Keratinocyte (primary cell): Measurements from ENCODE around the gene SERPINB4. TPM values are rescaled to one million over a fixed set of nuclear protein-coding genes. Genes with fewer than 3 reads are reported as not detected.

ENCODE experiments used
- DNase-seq: peaks from one replicate; pipeline ENCODE4 v3.0.0-alpha.2; 2011; ENCODE audit warnings: low read depth, missing footprints, low spot score
- FAIRE-seq: peaks from 2 replicates; lab custom pipeline; 2011; peaks lifted over from hg19 to GRCh38; lab: Jason Lieb, UNC
- H2AFZ ChIP-seq: 2 replicates; pipeline ENCODE4 v1.6.0; 2012; ENCODE audit warnings: low read length, control low read depth, inconsistent platforms; ENCODE audit not compliant: control insufficient read depth
- H3K27ac ChIP-seq: 2 replicates; pipeline ENCODE4 v1.5.1; 2011; ENCODE audit warnings: low read length; ENCODE audit not compliant: control insufficient read depth, insufficient read depth
- H3K27me3 ChIP-seq: 3 replicates; pipeline ENCODE4 v1.6.0; 2011; ENCODE audit warnings: low read length; ENCODE audit not compliant: control insufficient read depth, insufficient read depth; ENCODE audit errors: extremely low read depth
- H3K36me3 ChIP-seq, 2 experiments: 2 replicates in 1 of 2; 3 replicates in 1 of 2; pipeline ENCODE4 v1.5.1; 2011; ENCODE audit warnings: low read length in 2 of 2, mild to moderate bottlenecking in 1 of 2; ENCODE audit not compliant: control insufficient read depth in 2 of 2, insufficient read depth in 2 of 2; ENCODE audit errors: extremely low read depth in 1 of 2
- H3K4me1 ChIP-seq: 3 replicates; pipeline ENCODE4 v1.5.1; 2011; ENCODE audit warnings: low read length; ENCODE audit not compliant: control insufficient read depth, insufficient read depth; ENCODE audit errors: extremely low read depth
- H3K4me2 ChIP-seq: 3 replicates; pipeline ENCODE4 v1.6.0; 2011; ENCODE audit warnings: low read depth, low read length; ENCODE audit not compliant: control insufficient read depth, insufficient read depth; ENCODE audit errors: extremely low read depth
- H3K4me3 ChIP-seq, 3 experiments: fragments of 200-600 bp in 1 of 3; sonication (generic) in 1 of 3; 2 replicates in 2 of 3; 3 replicates in 1 of 3; pipeline ENCODE4 v1.5.1; 2011 to 2016; ENCODE audit warnings: low read length in 3 of 3, mild to moderate bottlenecking in 3 of 3, control low read depth in 2 of 3, inconsistent platforms in 1 of 3, low read depth in 1 of 3, mixed read lengths in 1 of 3, mixed run types in 1 of 3, moderate library complexity in 1 of 3; ENCODE audit not compliant: control insufficient read depth in 2 of 3, insufficient read depth in 2 of 3; ENCODE audit errors: extremely low read depth in 1 of 3
- H3K79me2 ChIP-seq: 2 replicates; pipeline ENCODE4 v1.6.0; 2012; ENCODE audit warnings: low read length; ENCODE audit not compliant: control insufficient read depth, insufficient read depth
- H3K9ac ChIP-seq: 3 replicates; pipeline ENCODE4 v1.6.0; 2011; ENCODE audit warnings: low read length; ENCODE audit not compliant: control insufficient read depth, insufficient read depth; ENCODE audit errors: extremely low read depth
- H3K9me1 ChIP-seq: 3 replicates; pipeline ENCODE4 v1.6.0; 2011; ENCODE audit warnings: low read length; ENCODE audit not compliant: control insufficient read depth, insufficient read depth; ENCODE audit errors: extremely low read depth
- H3K9me3 ChIP-seq: 2 replicates; pipeline ENCODE4 v1.5.1; 2012; ENCODE audit warnings: low read depth, low read length; ENCODE audit not compliant: control insufficient read depth
- H4K20me1 ChIP-seq: 3 replicates; pipeline ENCODE4 v1.6.0; 2011; ENCODE audit warnings: low read length; ENCODE audit not compliant: control insufficient read depth, insufficient read depth; ENCODE audit errors: extremely low read depth
- CTCF ChIP-seq, 3 experiments: IDR thresholded peaks in 1 of 3; conservative IDR thresholded peaks in 1 of 3; optimal IDR thresholded peaks in 1 of 3; 2 replicates in 2 of 3; 3 replicates in 1 of 3; pipeline versions ENCODE3 to v1.5.1; 2011; ENCODE audit warnings: low read length in 3 of 3, mild to moderate bottlenecking in 3 of 3, moderate library complexity in 2 of 3, control low read depth in 1 of 3, inconsistent platforms in 1 of 3; ENCODE audit not compliant: insufficient read depth in 2 of 3; ENCODE audit errors: extremely low read depth in 1 of 3
- EZH2 ChIP-seq: IDR thresholded peaks from one replicate; pipeline ENCODE4 v1.6.1; 2012; ENCODE audit warnings: inconsistent platforms, mild to moderate bottlenecking, low read length, moderate library complexity
- dilution Hi-C: fragments of 300-500 bp; cut with MboI; formaldehyde crosslinking; loops from one replicate; pipeline ENCODE4 v1.7.0; 2020; ENCODE audit warnings: low sequenced_read_pairs; ENCODE audit not compliant: extremely low pct_ligation_motif_present
- polyA plus RNA-seq, 5 experiments: library from polyadenylated mRNA; depleted of rRNA in 3 of 5; stranded (reverse) in 3 of 5; stranded (forward) in 1 of 5; unstranded in 1 of 5; fragments of >200 nt; gene quantifications; 1 replicate in 1 of 5; 2 replicates in 3 of 5; 3 replicates in 1 of 5; pipeline versions ENCODE4 v1.2.1 to v1.2.3, GENCODE V29; 2011 to 2012; ENCODE audit warnings: missing spikeins in 2 of 5, low read depth in 1 of 5, low replicate concordance in 1 of 5

Gene SERPINB4
- polyA plus RNA-seq, 1 donor (not counting 4 experiments of a cell fraction or from before 2014, with no cell fraction given): 2.4 TPM

GRCh38 chr18:63686871-63687270, 42.8 kb upstream of the SERPINB4 start:
- H3K27ac ChIP-seq: no peak overlapping the region
- no peak overlapping the region for H3K9ac ChIP-seq
- dilution Hi-C loops: no loop called here
- H3K9me3 ChIP-seq: no peaks in the 10 kb centered on the region
- H3K9me1 ChIP-seq: no peaks in the 10 kb centered on the region
- H3K36me3 ChIP-seq: no peaks in the 10 kb centered on the region
- no peak overlapping the region for H3K4me3 ChIP-seq
- H2AFZ ChIP-seq: no peak overlapping the region
- no peaks in the 10 kb centered on the region for H3K27me3 ChIP-seq
- FAIRE-seq (no peak), DNase-seq (no peak)
- TF ChIP-seq EZH2: no peak
- H3K79me2 ChIP-seq: no peaks in the 10 kb centered on the region
- H3K4me1 ChIP-seq: peaks cover 21% of the 10 kb centered on the region
- no peak overlapping the region for H3K4me2 ChIP-seq
- H4K20me1 ChIP-seq: no peaks in the 10 kb centered on the region

GRCh38 chr18:63684718-63685117, 40.7 kb upstream of the SERPINB4 start:
- DNase-seq (peak; percentile 28), FAIRE-seq (no peak)
- peaks cover 21% of the 10 kb centered on the region for H3K4me1 ChIP-seq
- H3K4me3 ChIP-seq: no peak overlapping the region
- no peaks in the 10 kb centered on the region for H3K9me3 ChIP-seq
- no peaks in the 10 kb centered on the region for H3K9me1 ChIP-seq
- H3K4me2 ChIP-seq: peak overlapping the region; percentile 18
- H3K27me3 ChIP-seq: no peaks in the 10 kb centered on the region
- dilution Hi-C loops: no loop called here
- no peak overlapping the region for H3K9ac ChIP-seq
- TF ChIP-seq CTCF (optimal IDR thresholded peaks at IDR 0.05 in 1 of 3, IDR thresholded peaks at IDR 0.05 in 1 of 3, conservative IDR thresholded peaks at IDR 0.05 in 1 of 3; ENCODE audit: extremely low read depth in 1 of 3, insufficient read depth in 2 of 3, low read length in 3 of 3): no peak
- TF ChIP-seq EZH2: no peak
- no peak overlapping the region for H2AFZ ChIP-seq
- H3K27ac ChIP-seq: no peak overlapping the region
- no peaks in the 10 kb centered on the region for H3K79me2 ChIP-seq
- no peaks in the 10 kb centered on the region for H3K36me3 ChIP-seq
- H4K20me1 ChIP-seq: no peaks in the 10 kb centered on the region

- no peak for DNase-seq
- dilution Hi-C loops: no loop called here
- H3K27ac ChIP-seq: peak overlapping the region; percentile 81
- H3K36me3 ChIP-seq: no peaks in the 10 kb centered on the region
- H3K9me1 ChIP-seq: no peaks in the 10 kb centered on the region
- no peak overlapping the region for H3K9ac ChIP-seq
- peak; percentile 56 for FAIRE-seq
- no peak overlapping the region for H2AFZ ChIP-seq
- no peaks in the 10 kb centered on the region for H3K9me3 ChIP-seq
- no peaks in the 10 kb centered on the region for H3K79me2 ChIP-seq
- H3K4me1 ChIP-seq: peaks cover 21% of the 10 kb centered on the region
- no peaks in the 10 kb centered on the region for H3K27me3 ChIP-seq
- H3K4me3 ChIP-seq: no peak overlapping the region
- H4K20me1 ChIP-seq: no peaks in the 10 kb centered on the region
- no peak for TF ChIP-seq EZH2
- no peak for TF ChIP-seq CTCF (optimal IDR thresholded peaks at IDR 0.05 in 1 of 3, IDR thresholded peaks at IDR 0.05 in 1 of 3, conservative IDR thresholded peaks at IDR 0.05 in 1 of 3; ENCODE audit: extremely low read depth in 1 of 3, insufficient read depth in 2 of 3, low read length in 3 of 3)
- H3K4me2 ChIP-seq: peak overlapping the region; percentile 68
Observed at GRCh38 chr18:63683890-63684289, 39.8 kb upstream of the SERPINB4 start.
